ENCODE results near the gene PDE4D. TPM values are rescaled to one million over a fixed set of nuclear protein-coding genes. Genes with fewer than 3 reads are reported as not detected.

The PDE4D gene
- total RNA-seq, 4 donors from 2014 or later = 6.7 to 21.0 (median 15.0) TPM

DNA sequence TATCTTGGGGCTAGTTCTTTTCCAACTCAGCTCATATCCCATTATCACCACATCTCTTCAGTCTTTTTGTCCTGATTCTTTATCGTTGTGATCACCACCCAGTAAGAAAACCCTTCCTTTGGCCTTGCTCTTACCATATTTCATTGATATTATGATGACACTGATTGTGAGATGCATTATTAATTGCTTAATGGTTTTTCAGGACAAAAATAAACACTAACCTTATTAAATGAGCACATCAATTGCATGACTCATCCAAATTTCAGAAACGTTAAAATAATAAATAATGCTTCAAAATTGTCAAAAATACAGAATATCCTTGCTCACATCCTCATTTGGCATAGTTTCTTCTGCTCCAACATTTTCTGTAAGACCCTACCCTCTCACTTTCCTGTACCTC, 270.7 kb downstream of the PDE4D start:
- no peak for TF ChIP-seq POLR2A (IDR thresholded peaks at IDR 0.05)
- TF ChIP-seq CTCF (IDR thresholded peaks at IDR 0.05) = no peak
- WGBS, 2 donors = 62 to 66% methylated on average over 2 of the region's 2 CpGs
- intact Hi-C loops (cut with DNase I; ENCODE audit: low total_unique reads) = no loop called here
- DNase-seq (ENCODE audit: low spot score in 2 of 2) = no peak
- no peak overlapping the region for H3K4me3 ChIP-seq (ENCODE audit: low read depth, poor library complexity, severe bottlenecking)

GRCh38 chr5:59621477-59621876, 272.0 kb downstream of the PDE4D start:
- no peak for DNase-seq (ENCODE audit: low spot score in 2 of 2)
- intact Hi-C loops (cut with DNase I; ENCODE audit: low total_unique reads) = no loop called here
- no peak overlapping the region for H3K4me3 ChIP-seq (ENCODE audit: low read depth, poor library complexity, severe bottlenecking)
- TF ChIP-seq POLR2A (IDR thresholded peaks at IDR 0.05) = no peak
- no peak for TF ChIP-seq CTCF (IDR thresholded peaks at IDR 0.05)

- intact Hi-C loops (cut with DNase I; ENCODE audit: low total_unique reads) = no loop called here
- no peak for TF ChIP-seq CTCF (IDR thresholded peaks at IDR 0.05)
- TF ChIP-seq POLR2A (IDR thresholded peaks at IDR 0.05) = no peak
- DNase-seq (ENCODE audit: low spot score in 2 of 2) = no peak
- no peak overlapping the region for H3K4me3 ChIP-seq (ENCODE audit: low read depth, poor library complexity, severe bottlenecking)
Measured at GRCh38 chr5:59620535-59621212, 272.9 kb downstream of the PDE4D start.

DNA sequence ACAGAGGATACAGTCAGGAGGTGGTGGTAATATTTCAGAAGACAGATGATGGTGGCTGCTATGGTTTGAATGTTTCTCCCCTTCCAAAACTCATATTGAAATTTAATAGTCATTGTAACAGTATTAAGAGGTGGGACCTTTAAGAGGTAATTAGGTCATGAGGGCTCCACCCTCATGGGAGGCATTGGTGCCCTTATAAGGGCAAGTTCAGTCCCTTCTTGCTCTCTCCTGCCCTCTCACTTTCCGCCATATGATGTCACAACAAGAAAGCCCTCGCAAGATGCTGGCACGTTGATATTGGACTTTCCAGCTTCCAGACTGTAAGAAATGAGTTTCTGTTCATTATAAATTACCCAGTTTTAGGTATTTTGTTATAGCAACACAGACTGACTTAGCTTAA, 274.9 kb downstream of the PDE4D start:
- intact Hi-C loops (cut with DNase I; ENCODE audit: low total_unique reads) = no loop called here
- no peak for DNase-seq (ENCODE audit: low spot score in 2 of 2)
- TF ChIP-seq CTCF (IDR thresholded peaks at IDR 0.05) (no peak), POLR2A (IDR thresholded peaks at IDR 0.05) (no peak)
- H3K4me3 ChIP-seq (ENCODE audit: low read depth, poor library complexity, severe bottlenecking) = no peak overlapping the region
- 92 to 95% methylated on average over 3 of the region's 3 CpGs for WGBS, 2 donors

DNA sequence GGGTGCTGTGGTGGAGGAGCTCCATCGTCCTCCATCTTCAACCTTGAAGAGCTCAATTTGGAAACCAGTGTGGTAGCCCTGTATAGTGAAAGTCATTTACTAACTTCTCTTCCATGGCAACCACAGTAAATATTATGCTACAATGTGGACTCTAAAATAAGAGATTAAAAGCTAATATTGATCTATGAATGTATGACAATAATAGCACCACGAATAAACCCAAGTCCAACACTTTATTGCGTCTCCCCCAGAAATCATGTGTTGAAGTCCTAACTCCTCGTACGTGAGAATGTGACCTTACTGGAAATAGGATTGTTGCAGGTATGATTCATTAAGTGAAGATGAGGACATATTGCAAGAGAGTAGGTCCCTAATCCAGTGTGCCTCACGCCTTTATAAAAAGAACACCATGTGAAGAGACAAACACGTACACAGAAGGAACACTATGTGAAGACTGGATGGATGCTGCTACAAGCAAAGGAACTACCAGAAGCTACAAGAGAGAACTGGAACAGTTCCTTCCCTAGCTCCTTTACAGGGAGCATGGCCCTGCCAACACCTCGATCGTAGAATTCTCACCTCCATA, 276.2 kb downstream of the PDE4D start:
- 89 to 93% methylated on average over 9 of the region's 9 CpGs for WGBS, 2 donors

More for the DNA sequence above, 276.2 kb downstream of the PDE4D start:
- no peak overlapping the region for H3K4me3 ChIP-seq (ENCODE audit: low read depth, poor library complexity, severe bottlenecking)
- DNase-seq (ENCODE audit: low spot score in 2 of 2) = no peak
- TF ChIP-seq CTCF (IDR thresholded peaks at IDR 0.05) (no peak), POLR2A (IDR thresholded peaks at IDR 0.05) (no peak)
- intact Hi-C loops (cut with DNase I; ENCODE audit: low total_unique reads) = no loop called here
